WTC11 (cell line): ENCODE measurements around the gene PHLDA2. TPM values are rescaled to one million over a fixed set of nuclear protein-coding genes. Genes with fewer than 3 reads are reported as not detected.

ENCODE experiments used
- ATF1 ChIP-seq: sonication (generic); formaldehyde crosslinking; IDR thresholded peaks from 2 replicates; pipeline ENCODE4 v1.8.1; 2023; ENCODE audit warnings: mild to moderate bottlenecking, moderate library complexity, missing genetic modification reagents
- FOXJ3 ChIP-seq: sonication (generic); formaldehyde crosslinking; IDR thresholded peaks from 2 replicates; pipeline ENCODE4 v1.9.0; 2021; ENCODE audit warnings: missing genetic modification reagents, mild to moderate bottlenecking, borderline replicate concordance
- FOXP1 ChIP-seq: sonication (generic); formaldehyde crosslinking; IDR thresholded peaks from 2 replicates; pipeline ENCODE4 v1.8.0; 2022; ENCODE audit warnings: missing genetic modification reagents, mild to moderate bottlenecking, moderate library complexity, borderline replicate concordance
- JAZF1 ChIP-seq: fragments of 250-450 bp; sonication (Bioruptor Pico); IDR thresholded peaks from 2 replicates; pipeline ENCODE4 v1.9.0; 2021; ENCODE audit warnings: moderate library complexity, mild to moderate bottlenecking, inconsistent platforms
- MAX ChIP-seq: sonication (generic); formaldehyde crosslinking; IDR thresholded peaks from 2 replicates; pipeline ENCODE4 v1.8.0; 2022; ENCODE audit warnings: mild to moderate bottlenecking, missing genetic modification reagents
- SMAD3 ChIP-seq: sonication (generic); formaldehyde crosslinking; IDR thresholded peaks from 2 replicates; pipeline ENCODE4 v1.8.0; 2022; ENCODE audit warnings: missing genetic modification reagents, mild to moderate bottlenecking, borderline replicate concordance
- TP53 ChIP-seq: sonication (generic); formaldehyde crosslinking; IDR thresholded peaks from 2 replicates; pipeline ENCODE4 v1.8.1; 2023; ENCODE audit warnings: mild to moderate bottlenecking, missing genetic modification reagents
- USF2 ChIP-seq: sonication (generic); formaldehyde crosslinking; IDR thresholded peaks from 2 replicates; pipeline ENCODE4 v1.8.1; 2023; ENCODE audit warnings: mild to moderate bottlenecking, missing genetic modification reagents, moderate library complexity
- ZBTB43 ChIP-seq: sonication (generic); formaldehyde crosslinking; IDR thresholded peaks from 2 replicates; pipeline ENCODE4 v1.8.1; 2023; ENCODE audit warnings: mild to moderate bottlenecking, missing genetic modification reagents
- ZNF232 ChIP-seq: sonication (generic); formaldehyde crosslinking; IDR thresholded peaks from 2 replicates; pipeline ENCODE4 v1.8.0; 2022; ENCODE audit warnings: mild to moderate bottlenecking, missing genetic modification reagents
- ZNF512 ChIP-seq: sonication (generic); formaldehyde crosslinking; IDR thresholded peaks from 2 replicates; pipeline ENCODE4 v1.8.1; 2022; ENCODE audit warnings: missing genetic modification reagents, borderline replicate concordance
- ZNF671 ChIP-seq: fragments of 250-450 bp; sonication (Bioruptor Pico); IDR thresholded peaks from 2 replicates; pipeline ENCODE4 v1.8.0; 2021; ENCODE audit warnings: mild to moderate bottlenecking
- ZSCAN18 ChIP-seq: fragments of 250-450 bp; sonication (Bioruptor Pico); IDR thresholded peaks from 2 replicates; pipeline ENCODE4 v2.1.2; 2022; ENCODE audit warnings: mild to moderate bottlenecking, moderate library complexity
- total RNA-seq: library from RNA; stranded (reverse); gene quantifications from 3 replicates; pipeline ENCODE4 v1.2.3, GENCODE V29; 2021
- TF ChIP-seq, protein P1 (sequence below): sonication (generic); formaldehyde crosslinking; IDR thresholded peaks from 2 replicates; pipeline ENCODE4 v1.8.1; 2023; ENCODE audit warnings: mild to moderate bottlenecking, moderate library complexity, missing genetic modification reagents
- TF ChIP-seq, protein P2 (sequence below): sonication (generic); formaldehyde crosslinking; IDR thresholded peaks from 2 replicates; pipeline ENCODE4 v1.8.0; 2023; ENCODE audit warnings: missing genetic modification reagents, mild to moderate bottlenecking, borderline replicate concordance
- TF ChIP-seq, protein P3 (sequence below): sonication (generic); formaldehyde crosslinking; IDR thresholded peaks from 2 replicates; pipeline ENCODE4 v1.8.0; 2022; ENCODE audit warnings: mild to moderate bottlenecking, missing genetic modification reagents
- TF ChIP-seq, protein P4 (sequence below): sonication (generic); formaldehyde crosslinking; IDR thresholded peaks from 2 replicates; pipeline ENCODE4 v1.8.0; 2022; ENCODE audit warnings: mild to moderate bottlenecking, missing genetic modification reagents
- TF ChIP-seq, protein P5 (sequence below): fragments of 250-450 bp; sonication (Bioruptor Pico); conservative IDR thresholded peaks from 2 replicates; pipeline ENCODE4 v1.9.0; 2021; ENCODE audit warnings: mild to moderate bottlenecking

The PHLDA2 gene
- total RNA-seq, 1 experiment from 2014 or later, result 9.6 TPM

- TF ChIP-seq, protein P1, sequence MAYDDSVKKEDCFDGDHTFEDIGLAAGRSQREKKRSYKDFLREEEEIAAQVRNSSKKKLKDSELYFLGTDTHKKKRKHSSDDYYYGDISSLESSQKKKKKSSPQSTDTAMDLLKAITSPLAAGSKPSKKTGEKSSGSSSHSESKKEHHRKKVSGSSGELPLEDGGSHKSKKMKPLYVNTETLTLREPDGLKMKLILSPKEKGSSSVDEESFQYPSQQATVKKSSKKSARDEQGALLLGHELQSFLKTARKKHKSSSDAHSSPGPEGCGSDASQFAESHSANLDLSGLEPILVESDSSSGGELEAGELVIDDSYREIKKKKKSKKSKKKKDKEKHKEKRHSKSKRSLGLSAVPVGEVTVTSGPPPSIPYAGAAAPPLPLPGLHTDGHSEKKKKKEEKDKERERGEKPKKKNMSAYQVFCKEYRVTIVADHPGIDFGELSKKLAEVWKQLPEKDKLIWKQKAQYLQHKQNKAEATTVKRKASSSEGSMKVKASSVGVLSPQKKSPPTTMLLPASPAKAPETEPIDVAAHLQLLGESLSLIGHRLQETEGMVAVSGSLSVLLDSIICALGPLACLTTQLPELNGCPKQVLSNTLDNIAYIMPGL (CRISPR knock-in tag), result peak; percentile 39; the same call in 1 of the 2 replicates
- TF ChIP-seq, protein P2, sequence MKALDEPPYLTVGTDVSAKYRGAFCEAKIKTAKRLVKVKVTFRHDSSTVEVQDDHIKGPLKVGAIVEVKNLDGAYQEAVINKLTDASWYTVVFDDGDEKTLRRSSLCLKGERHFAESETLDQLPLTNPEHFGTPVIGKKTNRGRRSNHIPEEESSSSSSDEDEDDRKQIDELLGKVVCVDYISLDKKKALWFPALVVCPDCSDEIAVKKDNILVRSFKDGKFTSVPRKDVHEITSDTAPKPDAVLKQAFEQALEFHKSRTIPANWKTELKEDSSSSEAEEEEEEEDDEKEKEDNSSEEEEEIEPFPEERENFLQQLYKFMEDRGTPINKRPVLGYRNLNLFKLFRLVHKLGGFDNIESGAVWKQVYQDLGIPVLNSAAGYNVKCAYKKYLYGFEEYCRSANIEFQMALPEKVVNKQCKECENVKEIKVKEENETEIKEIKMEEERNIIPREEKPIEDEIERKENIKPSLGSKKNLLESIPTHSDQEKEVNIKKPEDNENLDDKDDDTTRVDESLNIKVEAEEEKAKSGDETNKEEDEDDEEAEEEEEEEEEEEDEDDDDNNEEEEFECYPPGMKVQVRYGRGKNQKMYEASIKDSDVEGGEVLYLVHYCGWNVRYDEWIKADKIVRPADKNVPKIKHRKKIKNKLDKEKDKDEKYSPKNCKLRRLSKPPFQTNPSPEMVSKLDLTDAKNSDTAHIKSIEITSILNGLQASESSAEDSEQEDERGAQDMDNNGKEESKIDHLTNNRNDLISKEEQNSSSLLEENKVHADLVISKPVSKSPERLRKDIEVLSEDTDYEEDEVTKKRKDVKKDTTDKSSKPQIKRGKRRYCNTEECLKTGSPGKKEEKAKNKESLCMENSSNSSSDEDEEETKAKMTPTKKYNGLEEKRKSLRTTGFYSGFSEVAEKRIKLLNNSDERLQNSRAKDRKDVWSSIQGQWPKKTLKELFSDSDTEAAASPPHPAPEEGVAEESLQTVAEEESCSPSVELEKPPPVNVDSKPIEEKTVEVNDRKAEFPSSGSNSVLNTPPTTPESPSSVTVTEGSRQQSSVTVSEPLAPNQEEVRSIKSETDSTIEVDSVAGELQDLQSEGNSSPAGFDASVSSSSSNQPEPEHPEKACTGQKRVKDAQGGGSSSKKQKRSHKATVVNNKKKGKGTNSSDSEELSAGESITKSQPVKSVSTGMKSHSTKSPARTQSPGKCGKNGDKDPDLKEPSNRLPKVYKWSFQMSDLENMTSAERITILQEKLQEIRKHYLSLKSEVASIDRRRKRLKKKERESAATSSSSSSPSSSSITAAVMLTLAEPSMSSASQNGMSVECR, result 0 out of 2 replicates have a peak, but pooled peaks have one; percentile 19
- TF ChIP-seq FOXP1 (CRISPR knock-in tag) (peak; percentile 93), ZNF671 (no peak), ATF1 (CRISPR knock-in tag) (no peak), ZNF232 (CRISPR knock-in tag) (no peak; the same call in 1 of the 2 replicates), JAZF1 (no peak), ZNF512 (CRISPR knock-in tag) (no peak), ZSCAN18 (CRISPR knock-in tag) (no peak), FOXJ3 (no peak), MAX (peak; percentile 92), SMAD3 (no peak; the same call in none of the 2 replicates), TP53 (peak; percentile 54), ZBTB43 (CRISPR knock-in tag) (peak; percentile 84), USF2 (peak; percentile 31; the same call in 1 of the 2 replicates)
- TF ChIP-seq, protein P3, sequence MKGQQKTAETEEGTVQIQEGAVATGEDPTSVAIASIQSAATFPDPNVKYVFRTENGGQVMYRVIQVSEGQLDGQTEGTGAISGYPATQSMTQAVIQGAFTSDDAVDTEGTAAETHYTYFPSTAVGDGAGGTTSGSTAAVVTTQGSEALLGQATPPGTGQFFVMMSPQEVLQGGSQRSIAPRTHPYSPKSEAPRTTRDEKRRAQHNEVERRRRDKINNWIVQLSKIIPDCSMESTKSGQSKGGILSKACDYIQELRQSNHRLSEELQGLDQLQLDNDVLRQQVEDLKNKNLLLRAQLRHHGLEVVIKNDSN (CRISPR knock-in tag), result 0 out of 2 replicates have a peak, but pooled peaks have one; percentile 51
- TF ChIP-seq, protein P4, sequence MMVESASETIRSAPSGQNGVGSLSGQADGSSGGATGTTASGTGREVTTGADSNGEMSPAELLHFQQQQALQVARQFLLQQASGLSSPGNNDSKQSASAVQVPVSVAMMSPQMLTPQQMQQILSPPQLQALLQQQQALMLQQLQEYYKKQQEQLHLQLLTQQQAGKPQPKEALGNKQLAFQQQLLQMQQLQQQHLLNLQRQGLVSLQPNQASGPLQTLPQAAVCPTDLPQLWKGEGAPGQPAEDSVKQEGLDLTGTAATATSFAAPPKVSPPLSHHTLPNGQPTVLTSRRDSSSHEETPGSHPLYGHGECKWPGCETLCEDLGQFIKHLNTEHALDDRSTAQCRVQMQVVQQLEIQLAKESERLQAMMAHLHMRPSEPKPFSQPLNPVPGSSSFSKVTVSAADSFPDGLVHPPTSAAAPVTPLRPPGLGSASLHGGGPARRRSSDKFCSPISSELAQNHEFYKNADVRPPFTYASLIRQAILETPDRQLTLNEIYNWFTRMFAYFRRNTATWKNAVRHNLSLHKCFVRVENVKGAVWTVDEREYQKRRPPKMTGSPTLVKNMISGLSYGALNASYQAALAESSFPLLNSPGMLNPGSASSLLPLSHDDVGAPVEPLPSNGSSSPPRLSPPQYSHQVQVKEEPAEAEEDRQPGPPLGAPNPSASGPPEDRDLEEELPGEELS (CRISPR knock-in tag), result peak; percentile 49
- TF ChIP-seq, protein P5, sequence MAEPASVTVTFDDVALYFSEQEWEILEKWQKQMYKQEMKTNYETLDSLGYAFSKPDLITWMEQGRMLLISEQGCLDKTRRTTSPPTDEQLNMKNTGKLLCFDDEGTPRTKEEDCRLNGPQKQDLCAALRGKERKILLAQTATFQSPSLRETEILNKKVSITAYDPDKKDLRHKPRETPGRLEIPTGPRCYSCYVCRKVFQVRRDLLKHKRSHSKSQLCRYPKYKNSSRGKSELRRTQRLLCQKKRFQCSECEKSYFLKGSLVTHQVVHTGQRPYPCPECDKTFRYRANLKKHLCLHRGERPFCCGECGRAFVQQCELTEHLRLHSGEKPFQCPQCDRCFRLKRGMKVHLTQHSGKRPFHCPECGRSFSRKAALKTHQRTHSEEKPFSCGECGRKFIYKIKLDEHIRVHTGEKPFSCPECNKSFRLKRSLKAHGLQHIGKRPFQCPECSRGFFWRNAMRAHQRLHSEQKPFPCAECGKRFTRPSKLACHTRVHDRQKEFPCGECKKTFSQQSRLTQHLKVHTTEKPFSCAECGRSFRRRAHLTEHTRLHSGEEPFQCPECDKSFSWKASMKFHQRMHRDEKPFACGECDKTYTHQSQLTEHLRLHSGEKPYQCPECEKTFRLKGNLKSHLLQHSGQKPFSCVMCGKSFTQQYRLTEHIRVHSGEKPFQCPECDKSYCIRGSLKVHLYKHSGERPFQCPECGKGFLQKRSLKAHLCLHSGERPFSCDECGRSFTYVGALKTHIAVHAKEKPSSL (CRISPR knock-in tag), result no peak
Observed at GRCh38 chr11:2892215-2892966, 36.8 kb downstream of the PHLDA2 start (continued).
